Suprapubic skin (tissue), 4 donors: Measurements from ENCODE around the gene KIAA1328. TPM values are rescaled to one million over a fixed set of nuclear protein-coding genes. Genes with fewer than 3 reads are reported as not detected.

Source experiments
- DNase-seq, 2 donors: peaks; one replicate each; pipeline ENCODE4 v3.0.0-alpha.2; 2019; ENCODE audit warnings: low spot score in 2 of 2
- H3K27ac ChIP-seq: fragments of 200-600 bp; sonication (generic); one replicate; pipeline ENCODE4 v1.5.1; 2019
- H3K27me3 ChIP-seq: fragments of 200-600 bp; sonication (generic); one replicate; pipeline ENCODE4 v1.5.1; 2019
- H3K36me3 ChIP-seq: fragments of 200-600 bp; sonication (generic); one replicate; pipeline ENCODE4 v1.5.1; 2019
- H3K4me1 ChIP-seq: fragments of 200-600 bp; sonication (generic); one replicate; pipeline ENCODE4 v1.5.1; 2019
- H3K4me3 ChIP-seq: fragments of 200-600 bp; sonication (generic); one replicate; pipeline ENCODE4 v1.5.1; 2019; ENCODE audit warnings: mild to moderate bottlenecking
- H3K9me3 ChIP-seq: fragments of 200-600 bp; sonication (generic); one replicate; pipeline ENCODE4 v1.5.1; 2019
- CTCF ChIP-seq, 2 donors: fragments of 200-600 bp in 1 of 2; fragments of 450-650 bp in 1 of 2; sonication (generic) in 1 of 2; IDR thresholded peaks; one replicate each; pipeline ENCODE4 v1.5.1; 2016 to 2019; ENCODE audit warnings: antibody characterized with exemption in 2 of 2, mild to moderate bottlenecking in 1 of 2, moderate library complexity in 1 of 2
- EP300 ChIP-seq: sonication (generic); formaldehyde crosslinking; IDR thresholded peaks from one replicate; pipeline ENCODE4 v1.6.1; 2017; ENCODE audit warnings: antibody characterized with exemption
- POLR2A ChIP-seq, 2 donors: fragments of 450-650 bp; IDR thresholded peaks; one replicate each; pipeline ENCODE4 v1.6.1; 2017; ENCODE audit warnings: antibody characterized with exemption in 2 of 2, mild to moderate bottlenecking in 2 of 2, moderate library complexity in 2 of 2
- POLR2AphosphoS5 ChIP-seq, 3 donors: sonication (generic); formaldehyde crosslinking; IDR thresholded peaks; one replicate each; pipeline ENCODE4 v1.6.1; 2017; ENCODE audit warnings: antibody characterized with exemption in 3 of 3
- WGBS: methylation state at CpG from one replicate; pipeline ENCODE4 v1.1.5; 2018; 5-methylcytosine and 5-hydroxymethylcytosine counted together
- total RNA-seq, 4 donors: library from RNA; depleted of rRNA; stranded (reverse); fragments of >200 nt; gene quantifications; one replicate each; pipeline ENCODE4 v1.1.0, GENCODE V29; 2016

The KIAA1328 gene
- total RNA-seq, 4 donors from 2014 or later, result 14.5 to 55.7 (median 21.6) TPM

- no peak for TF ChIP-seq CTCF (IDR thresholded peaks at IDR 0.05)
- TF ChIP-seq POLR2AphosphoS5 (IDR thresholded peaks at IDR 0.05), result no peak
- no peak for TF ChIP-seq EP300
- TF ChIP-seq POLR2A (IDR thresholded peaks at IDR 0.05), result no peak
- H3K9me3 ChIP-seq, result peaks cover 5% of the 10 kb centered on the region
- no peaks in the 10 kb centered on the region for H3K36me3 ChIP-seq
- no peak overlapping the region for H3K4me3 ChIP-seq
- H3K27me3 ChIP-seq, result no peaks in the 10 kb centered on the region
- H3K4me1 ChIP-seq, result no peaks in the 10 kb centered on the region
- 81% methylated on average over 5 of the region's 5 CpGs for WGBS
- no peak overlapping the region for H3K27ac ChIP-seq
- no peak for DNase-seq
Observed at GRCh38 chr18:37107748-37108522, 279.0 kb downstream of the KIAA1328 start.

- Histone ChIP-seq H3K4me1 (no peaks in the 10 kb centered on the region), H3K4me3 (no peak overlapping the region), H3K36me3 (no peaks in the 10 kb centered on the region), H3K9me3 (peaks cover 15% of the 10 kb centered on the region), H3K27ac (no peak overlapping the region), H3K27me3 (no peaks in the 10 kb centered on the region)
- no peak for TF ChIP-seq CTCF (IDR thresholded peaks at IDR 0.05)
- no peak for TF ChIP-seq EP300
- TF ChIP-seq POLR2AphosphoS5 (IDR thresholded peaks at IDR 0.05), result no peak
- no peak for TF ChIP-seq POLR2A (IDR thresholded peaks at IDR 0.05)
- DNase-seq, result no peak
Observed at GRCh38 chr18:37122877-37123276, 293.9 kb downstream of the KIAA1328 start.

GRCh38 chr18:37124516-37124915 lies 295.6 kb downstream of the KIAA1328 start:
- no peak overlapping the region for H3K27ac ChIP-seq
- no peak overlapping the region for H3K4me3 ChIP-seq
- 60% methylated on average over 2 of the region's 2 CpGs for WGBS
- DNase-seq, result no peak
- no peaks in the 10 kb centered on the region for H3K36me3 ChIP-seq
- no peaks in the 10 kb centered on the region for H3K4me1 ChIP-seq
- TF ChIP-seq POLR2AphosphoS5 (IDR thresholded peaks at IDR 0.05) (no peak), POLR2A (IDR thresholded peaks at IDR 0.05) (no peak), EP300 (no peak), CTCF (IDR thresholded peaks at IDR 0.05) (no peak)
- H3K9me3 ChIP-seq, result peaks cover under 1% of the 10 kb centered on the region
- no peaks in the 10 kb centered on the region for H3K27me3 ChIP-seq

- Histone ChIP-seq H3K4me3 (no peak overlapping the region), H3K36me3 (no peaks in the 10 kb centered on the region), H3K4me1 (no peaks in the 10 kb centered on the region), H3K27ac (no peak overlapping the region), H3K9me3 (no peaks in the 10 kb centered on the region), H3K27me3 (no peaks in the 10 kb centered on the region)
- DNase-seq, result no peak
- TF ChIP-seq POLR2AphosphoS5 (IDR thresholded peaks at IDR 0.05) (no peak), POLR2A (IDR thresholded peaks at IDR 0.05) (no peak), EP300 (no peak), CTCF (IDR thresholded peaks at IDR 0.05) (no peak)
- WGBS, result 96% methylated on average over 4 of the region's 4 CpGs
Observed at GRCh38 chr18:37135177-37135576, 306.2 kb downstream of the KIAA1328 start.

GRCh38 chr18:37138456-37138855 lies 309.5 kb downstream of the KIAA1328 start:
- Histone ChIP-seq H3K9me3 (no peaks in the 10 kb centered on the region), H3K36me3 (no peaks in the 10 kb centered on the region), H3K4me1 (no peaks in the 10 kb centered on the region), H3K27ac (no peak overlapping the region), H3K4me3 (no peak overlapping the region), H3K27me3 (no peaks in the 10 kb centered on the region)
- no peak for DNase-seq
- TF ChIP-seq EP300 (no peak), POLR2AphosphoS5 (IDR thresholded peaks at IDR 0.05) (no peak), CTCF (IDR thresholded peaks at IDR 0.05) (no peak), POLR2A (IDR thresholded peaks at IDR 0.05) (no peak)
- 97% methylated on average over 3 of the region's 3 CpGs for WGBS
